Immature natural killer cell (primary cell): Measurements from ENCODE around the gene CMC4. TPM values are rescaled to one million over a fixed set of nuclear protein-coding genes. Genes with fewer than 3 reads are reported as not detected.

Source experiments
- polyA plus RNA-seq, 3 donors: library from polyadenylated mRNA; unstranded; fragments of 300-500 nt; fragmentation: Illumina TruSeq; gene quantifications; one replicate each; pipeline ENCODE4 v1.2.3, GENCODE V29; 2021

Gene CMC4
- polyA plus RNA-seq, 3 donors from 2014 or later = 23.3 to 26.3 (median 23.6) TPM

Other genes starting within 250 kb of the CMC4 start
- not detected for gene SMIM9, start 236.5 kb downstream of the CMC4 start, polyA plus RNA-seq
- gene F8A1, start 184.8 kb downstream of the CMC4 start, polyA plus RNA-seq = 10 to 100 TPM; 18.9 to 31.3 (median 27.0) TPM
- gene F8, start 48.4 kb downstream of the CMC4 start, polyA plus RNA-seq = 1 to 10 TPM; 1.1 to 3.4 (median 2.7) TPM
- 100 to 1,000 TPM; 182 to 241 (median 234) TPM for gene FUNDC2, start 44.3 kb downstream of the CMC4 start, polyA plus RNA-seq
- 10 to 100 TPM; 28.8 to 55.6 (median 33.0) TPM for gene MTCP1, start within 50 bp of the CMC4 start, polyA plus RNA-seq
- gene BRCC3, start 372 bp upstream of the CMC4 start, polyA plus RNA-seq = 10 to 100 TPM; 19.4 to 34.2 (median 24.5) TPM
- gene VBP1, start 145.3 kb upstream of the CMC4 start, polyA plus RNA-seq = 10 to 100 TPM; 67.9 to 86.5 (median 69.1) TPM
- 1 to 10 TPM; 2.3 to 8.0 (median 2.9) TPM for gene RAB39B, start 193.4 kb upstream of the CMC4 start, polyA plus RNA-seq